HG03135 (cell line): ENCODE results near the gene SMG6.
"Not testable (repeated sequence)": the region's sequence is repeated elsewhere in the genome, so short reads cannot be mapped to it uniquely, and the experiment has no call there.

Source experiments
- ATAC-seq: cut with Tn5 transposase; IDR thresholded peaks from one replicate; pipeline ENCODE4 v1.9.1; 2021; ENCODE audit warnings: mild to moderate bottlenecking, moderate library complexity; ENCODE audit not compliant: unreplicated experiment

SMG6 gene

GRCh38 chr17:2303204-2304188 lies at the start of gene SMG6, which contains the start of gene SRR:
Gene SMG6 (minus strand): TSS chr17:2303785. CDS start chr17:2303720, 65 bp downstream.
Gene SRR (plus strand): TSS chr17:2303950. CDS start chr17:2315561, 11,611 bp downstream.
- peak; percentile 82 for ATAC-seq

- ATAC-seq, result no peak
Measured at GRCh38 chr17:2351269-2351668, 47.7 kb upstream of the SMG6 start.

- ATAC-seq, result no peak
Measured at GRCh38 chr17:2347805-2348685, 44.5 kb upstream of the SMG6 start.

DNA sequence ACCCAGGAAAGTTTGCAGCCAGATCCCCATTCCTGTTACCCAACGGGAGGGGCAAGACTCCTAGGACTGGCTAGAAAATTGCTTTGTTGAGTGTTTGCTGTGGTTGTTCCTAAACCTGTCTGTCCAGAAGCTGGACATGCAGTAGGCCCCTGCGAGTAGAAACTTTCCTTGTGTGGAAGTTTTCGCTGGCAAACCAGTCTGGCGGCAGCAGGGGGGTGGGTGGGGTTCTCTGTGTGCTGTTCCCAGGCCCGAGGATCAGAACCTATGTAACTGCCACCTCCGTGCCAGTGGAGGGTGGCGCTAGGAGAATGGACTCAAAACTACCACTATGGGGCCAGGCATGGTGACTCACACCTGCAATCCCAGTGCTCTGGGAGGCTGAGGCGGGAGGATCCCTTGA lies 42.9 kb upstream of the SMG6 start:
- no peak for ATAC-seq

DNA sequence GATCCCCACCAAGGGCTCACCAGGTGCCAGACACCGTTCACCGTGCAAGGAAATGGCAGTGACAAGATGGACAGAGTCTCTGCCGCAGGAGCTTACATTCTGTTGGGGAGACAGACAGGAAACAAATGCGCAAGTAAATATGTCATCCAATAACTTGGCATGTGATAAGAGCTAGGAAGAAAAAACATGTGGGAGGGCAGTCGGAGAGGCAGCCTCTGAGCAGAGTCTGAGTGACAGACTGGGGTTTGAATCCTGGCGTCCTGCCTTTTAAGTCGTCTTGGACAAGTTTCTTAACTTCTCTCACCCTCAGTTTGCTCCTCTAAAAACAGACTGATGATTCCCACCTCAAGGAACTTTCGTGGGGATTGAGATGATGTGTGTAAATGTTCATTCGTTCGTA lies 40.9 kb upstream of the SMG6 start:
- no peak for ATAC-seq

GRCh38 chr17:2343421-2343820 lies 39.8 kb upstream of the SMG6 start:
- ATAC-seq, result no peak

- no peak for ATAC-seq
Measured at GRCh38 chr17:2338315-2338657, 34.7 kb upstream of the SMG6 start.

GRCh38 chr17:2337544-2338314 lies 34.1 kb upstream of the SMG6 start:
- peak; percentile 26 for ATAC-seq

DNA sequence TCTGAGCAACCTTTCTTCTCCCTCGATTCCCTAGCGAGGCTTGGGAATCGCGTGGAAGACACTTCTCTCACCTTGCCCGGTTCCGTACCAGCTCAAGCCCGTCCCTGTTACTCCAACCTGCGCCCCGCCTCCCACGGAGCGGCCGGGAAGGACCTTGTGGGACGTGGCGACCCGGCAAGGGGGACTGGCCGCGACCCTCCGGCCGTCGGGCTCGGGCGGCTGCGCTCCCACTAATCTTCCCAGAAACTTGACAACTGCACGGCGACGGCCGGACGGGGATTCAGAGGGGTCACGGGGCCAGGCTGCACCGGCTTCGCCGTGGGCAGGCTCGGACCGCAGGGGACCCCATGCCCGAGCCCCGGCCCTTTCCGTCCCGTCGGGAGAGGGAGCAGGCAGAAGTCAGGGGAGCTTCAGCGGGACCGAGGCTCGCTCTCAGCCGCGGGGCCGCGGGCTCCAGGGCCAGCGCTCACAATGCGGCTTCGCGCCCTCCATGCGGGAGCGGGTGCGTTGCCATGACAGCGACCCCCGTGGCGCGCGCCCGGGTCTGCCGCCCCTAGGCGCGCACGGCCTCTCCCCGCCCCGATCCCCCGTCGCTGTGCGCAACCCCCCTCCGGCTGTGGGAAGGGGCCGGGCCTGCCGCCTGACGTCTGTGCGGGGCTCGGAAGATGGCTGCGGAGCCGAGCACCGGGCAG lies 33.4 kb upstream of the SMG6 start, which contains the start of gene SGSM2:
Gene SGSM2 (plus strand): TSS at position 650 of the 692 bp plus-strand sequence. CDS start 188 bp downstream, outside the sequence.
- ATAC-seq, result peak; percentile 30

DNA sequence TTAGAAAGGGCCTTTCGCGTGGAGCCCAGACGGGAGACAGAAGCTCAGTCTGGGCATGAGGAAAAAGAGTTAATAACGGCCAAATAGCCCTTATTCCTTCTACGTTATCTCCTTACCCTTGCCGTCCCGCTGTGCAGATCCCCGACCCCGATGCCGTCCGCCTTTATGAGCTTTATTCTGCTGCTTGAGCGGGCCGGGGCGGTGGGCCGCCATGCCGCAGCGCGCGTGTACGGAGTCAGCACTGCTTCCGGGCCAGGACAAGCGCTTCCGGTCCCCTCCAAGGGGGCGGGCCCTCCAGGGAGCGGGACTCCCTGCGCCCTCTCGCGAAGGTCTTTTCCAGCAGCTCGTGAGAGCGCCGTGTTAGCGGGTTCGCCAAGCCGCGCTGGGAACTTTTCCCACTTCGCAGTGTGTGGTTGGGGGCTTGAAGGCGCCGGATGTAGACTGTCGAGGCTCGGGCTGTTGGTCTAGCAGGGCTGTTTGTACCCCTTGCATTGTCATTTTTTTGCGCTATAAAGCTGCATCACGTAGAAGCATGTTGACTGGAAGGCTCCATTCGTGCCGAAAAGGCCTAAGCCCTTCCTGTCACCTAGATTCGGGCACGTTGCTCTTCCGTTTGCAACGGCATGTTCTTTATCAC lies 32.7 kb upstream of the SMG6 start, which contains the start of gene TSR1:
Gene TSR1 (minus strand): TSS at position 243 of the 637 bp plus-strand sequence. CDS start 30 bp downstream, at position 213.
- ATAC-seq, result peak; percentile 78

DNA sequence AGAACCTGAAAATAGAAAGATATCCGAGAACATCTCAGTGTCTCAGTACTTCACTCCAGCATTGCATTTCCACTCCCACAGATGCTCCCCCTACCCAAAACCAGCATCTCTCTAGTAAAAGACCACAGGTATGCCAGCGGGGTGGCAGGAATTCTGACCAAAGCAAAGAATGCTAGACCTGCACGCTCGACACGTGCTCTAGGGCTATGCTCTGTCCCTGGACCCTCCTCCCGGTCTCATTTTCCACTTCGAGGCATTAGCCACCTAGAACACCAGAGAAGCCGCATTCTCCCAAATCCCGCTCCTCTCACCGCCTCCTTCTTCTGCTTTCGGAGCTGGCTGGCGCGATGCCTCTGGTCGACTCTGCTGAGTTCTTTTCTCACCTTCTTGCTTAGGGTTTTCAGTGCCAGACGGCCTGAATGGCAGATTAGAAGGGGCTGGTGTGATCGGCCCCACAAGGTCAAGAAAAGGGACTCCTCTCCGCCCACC lies 32.2 kb upstream of the SMG6 start:
- no peak for ATAC-seq

DNA sequence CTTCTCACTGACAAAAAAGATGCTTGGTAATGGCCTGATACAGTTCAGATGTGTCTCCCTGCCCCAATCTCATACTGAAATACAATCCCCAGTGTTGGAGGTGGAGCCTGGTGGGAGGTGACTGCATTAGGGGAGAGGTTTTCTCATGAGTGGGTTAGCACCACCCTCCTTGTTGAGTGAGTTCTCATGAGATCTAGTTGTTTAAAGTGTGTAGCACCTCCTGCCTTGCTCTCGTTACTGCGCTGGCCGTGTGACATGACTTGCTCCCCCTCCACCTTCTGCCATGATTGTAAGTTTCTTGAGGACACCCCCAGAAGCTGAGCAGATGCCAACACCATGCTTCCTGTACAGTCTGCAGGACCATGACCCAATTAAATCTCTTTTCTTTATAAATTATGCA lies 27.7 kb upstream of the SMG6 start:
- ATAC-seq, result no peak

GRCh38 chr17:2323629-2324314 lies 20.2 kb upstream of the SMG6 start:
- ATAC-seq, result no peak

- no peak for ATAC-seq
Measured at GRCh38 chr17:2321399-2321798, 17.8 kb upstream of the SMG6 start.

DNA sequence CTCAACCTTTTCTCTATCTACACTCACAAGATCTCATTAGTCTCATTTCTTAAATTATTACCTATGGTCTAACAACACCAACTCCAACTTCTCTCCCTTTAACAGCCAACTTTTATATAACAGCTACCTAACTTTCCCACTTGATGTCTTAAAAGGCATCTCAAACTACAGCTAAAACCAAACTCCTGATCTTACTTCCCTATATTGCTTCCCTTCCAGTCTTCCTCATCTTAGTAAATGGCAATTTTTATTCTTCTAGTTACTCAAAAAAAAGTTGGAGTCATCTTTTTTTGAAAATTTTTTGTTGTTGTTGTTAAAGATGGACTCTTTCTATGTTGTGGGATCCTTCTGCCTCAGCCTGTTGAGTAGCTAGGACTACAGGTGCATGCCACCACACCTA lies 15.5 kb upstream of the SMG6 start:
- no peak for ATAC-seq

GRCh38 chr17:2317796-2318195 lies 14.2 kb upstream of the SMG6 start:
- ATAC-seq, result no peak

DNA sequence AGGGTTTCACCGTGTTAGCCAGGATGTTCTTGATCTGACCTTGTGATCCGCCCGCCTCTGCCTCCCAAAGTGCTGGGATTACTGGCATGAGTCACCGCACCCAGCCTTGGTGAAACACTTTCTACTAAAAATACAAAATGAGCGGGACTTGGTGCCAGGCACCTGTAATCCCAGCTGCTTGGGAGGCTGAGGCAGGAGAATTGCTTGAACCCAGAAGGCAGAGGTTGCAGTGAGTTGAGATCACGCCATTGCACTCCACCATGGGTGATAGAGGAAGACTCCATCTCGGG lies 13.3 kb upstream of the SMG6 start:
- ATAC-seq, result not testable (repeated sequence)

GRCh38 chr17:2312736-2313135 lies 9.2 kb upstream of the SMG6 start:
- no peak for ATAC-seq
